ENCODE measurements around the gene DNMBP.
"Not testable (repeated sequence)": the region's sequence is repeated elsewhere in the genome, so short reads cannot be mapped to it uniquely, and the experiment has no call there.

The DNMBP gene

DNA sequence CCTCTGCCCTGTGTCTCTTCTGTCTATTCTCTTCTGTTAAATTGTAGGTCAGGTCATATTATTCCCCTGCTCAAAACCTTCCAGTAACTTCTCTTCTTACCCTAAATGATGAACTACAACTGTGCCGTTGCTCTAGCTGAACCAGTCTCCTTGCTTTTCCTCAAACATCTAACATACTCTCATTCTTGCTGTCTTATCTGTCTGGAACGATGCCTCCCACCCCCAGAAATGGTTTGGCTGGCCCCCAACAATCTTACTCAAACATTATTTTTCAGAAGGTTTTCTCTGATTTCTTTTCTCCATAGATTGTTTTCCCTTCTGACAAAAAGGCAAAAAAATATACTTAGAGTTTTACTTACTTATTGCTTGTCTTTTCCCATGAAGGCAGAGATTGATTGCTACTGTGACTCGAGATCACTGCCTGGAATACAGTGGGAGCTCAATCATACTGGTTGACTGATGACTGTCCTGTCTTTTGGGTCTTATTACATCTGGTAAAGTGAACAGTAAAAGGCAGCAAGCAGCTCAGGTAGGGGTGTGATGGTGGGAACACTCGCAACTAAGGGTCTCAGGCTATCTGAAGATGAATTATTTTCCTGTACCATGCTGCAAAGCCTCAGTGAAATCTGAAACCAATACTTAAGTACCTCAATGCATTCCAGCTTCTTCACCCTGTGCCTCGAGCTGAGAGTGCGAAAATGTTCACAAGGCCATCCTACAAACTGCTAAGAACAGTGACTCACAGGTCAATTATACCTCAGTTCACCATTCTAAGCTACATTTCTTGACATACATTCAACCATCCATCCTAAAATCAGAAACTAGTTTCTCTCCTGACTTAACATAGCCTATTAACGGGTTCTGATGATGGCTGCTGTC lies 67.6 kb downstream of the DNMBP start:
- no peak for DNase-seq

DNA sequence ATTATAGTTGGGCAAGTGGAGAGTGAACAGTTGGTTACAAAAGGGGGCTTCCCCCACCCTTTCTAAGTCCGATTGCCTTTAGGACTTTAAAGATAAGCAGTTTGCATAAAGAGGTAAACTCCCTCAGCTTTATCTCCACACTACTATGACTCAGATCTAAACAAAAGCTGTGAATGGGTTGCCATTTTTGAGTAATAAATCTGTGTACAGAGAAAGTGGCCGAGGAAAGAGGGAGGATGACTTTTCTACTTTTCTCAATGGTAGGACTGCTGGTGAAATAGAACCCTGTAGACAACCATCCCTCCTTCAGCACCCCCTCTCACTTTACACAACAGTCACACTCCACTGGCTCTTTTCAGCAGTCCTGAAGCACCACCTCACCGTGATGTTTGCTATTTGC lies 71.2 kb downstream of the DNMBP start:
- no peak for DNase-seq

DNA sequence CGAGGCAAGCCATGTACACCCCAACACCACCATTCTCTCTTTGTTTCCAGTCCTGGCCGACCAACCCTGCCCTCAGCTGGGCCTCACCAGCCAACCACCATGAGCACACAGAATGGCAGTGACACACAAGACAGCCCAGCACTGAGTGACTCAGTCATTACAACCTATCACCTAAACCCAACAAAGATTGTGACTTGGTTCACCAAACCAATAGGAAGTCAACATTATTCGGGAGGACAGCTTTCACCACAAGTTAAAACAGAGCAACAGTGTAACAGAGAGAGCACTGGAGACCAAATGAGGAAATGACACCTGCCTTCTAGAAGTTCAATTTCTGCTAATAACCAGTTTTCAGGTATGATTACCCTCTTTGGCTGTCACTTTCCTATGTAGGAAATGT lies 72.1 kb downstream of the DNMBP start:
- DNase-seq, result no peak

- not testable (repeated sequence) for DNase-seq
Measured at GRCh38 chr10:99932203-99932957, 77.4 kb downstream of the DNMBP start.

GRCh38 chr10:99930731-99931550 lies 78.8 kb downstream of the DNMBP start:
- no peak for DNase-seq

DNA sequence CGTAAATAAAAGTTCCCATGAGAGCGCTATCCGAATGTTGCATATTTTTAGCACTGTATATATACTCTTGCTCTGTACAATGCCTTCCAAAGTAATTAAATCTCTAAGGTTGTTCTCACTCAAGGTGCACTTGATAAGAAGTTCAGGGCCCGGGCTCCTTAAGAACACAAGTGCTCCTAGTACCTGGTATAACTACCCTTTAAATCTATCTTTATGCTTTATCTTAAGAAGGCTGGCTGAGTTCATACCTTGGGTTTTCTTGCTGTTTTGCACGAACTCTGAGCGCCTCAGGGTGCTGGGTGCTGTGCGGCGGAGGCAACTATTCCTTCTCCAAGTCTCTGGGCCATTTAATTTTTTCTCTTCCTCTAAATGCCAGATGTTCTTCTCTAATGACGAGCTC lies 80.4 kb downstream of the DNMBP start:
- no peak for DNase-seq

DNA sequence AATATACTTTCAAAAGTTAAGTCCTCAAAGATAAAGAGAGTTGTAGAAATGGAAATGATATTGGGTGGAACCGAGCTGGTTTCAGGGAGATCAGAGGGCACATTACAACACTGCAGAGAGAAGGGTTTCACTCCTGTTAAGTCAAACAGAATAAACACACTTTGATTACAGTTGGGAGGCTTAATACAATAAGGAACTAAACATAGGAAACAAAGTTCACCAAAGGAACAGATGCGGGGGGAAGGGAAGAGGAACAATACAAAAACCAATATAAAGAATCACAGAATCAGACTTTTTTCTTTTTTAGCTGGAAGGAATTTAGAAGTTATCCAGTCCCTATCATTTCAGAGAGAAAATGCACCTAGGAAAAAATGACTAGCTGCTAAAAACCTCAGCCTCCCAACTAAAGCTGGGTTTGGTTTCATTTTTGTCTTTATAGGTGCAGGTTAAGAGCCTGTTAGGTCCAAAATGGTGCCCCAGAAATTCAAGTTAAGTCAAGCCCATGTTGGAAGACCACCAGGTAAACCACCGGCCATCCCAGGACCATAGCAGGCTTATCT lies 81.9 kb downstream of the DNMBP start:
- no peak for DNase-seq

- no peak for DNase-seq
Measured at GRCh38 chr10:99926925-99927720, 82.6 kb downstream of the DNMBP start.

GRCh38 chr10:99924451-99925255 lies 85.1 kb downstream of the DNMBP start:
- DNase-seq, result no peak

GRCh38 chr10:99921948-99922347 lies 87.8 kb downstream of the DNMBP start:
- DNase-seq, result no peak

DNA sequence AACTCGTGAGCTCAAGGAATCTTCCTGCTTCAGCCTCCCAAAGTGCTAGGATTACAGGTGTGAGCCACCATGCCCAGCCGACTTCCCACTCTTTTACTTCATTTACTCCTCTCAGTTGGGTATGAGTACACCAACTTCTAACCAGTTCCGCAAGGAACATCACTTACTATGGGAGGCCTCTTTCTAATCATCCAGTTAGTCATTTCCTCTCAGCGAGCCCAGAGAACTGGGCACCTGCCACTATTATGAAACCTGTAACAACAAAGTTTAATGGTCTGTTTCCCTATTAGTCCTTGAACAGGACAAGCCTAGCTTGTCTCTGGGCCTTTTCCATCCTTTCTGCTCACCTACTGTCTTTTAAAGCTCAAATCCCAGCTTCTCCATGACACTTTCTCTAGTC lies 88.8 kb downstream of the DNMBP start:
- DNase-seq, result no peak

- no peak for DNase-seq
Measured at GRCh38 chr10:99920486-99920885, 89.3 kb downstream of the DNMBP start.

- no peak for DNase-seq
Measured at GRCh38 chr10:99917963-99918825, 91.6 kb downstream of the DNMBP start.

- DNase-seq, result no peak
Measured at GRCh38 chr10:99916776-99917175, 93.0 kb downstream of the DNMBP start.

GRCh38 chr10:99915414-99915813 lies 94.3 kb downstream of the DNMBP start:
- DNase-seq, result no peak

GRCh38 chr10:99914236-99914635 lies 95.5 kb downstream of the DNMBP start:
- no peak for DNase-seq

GRCh38 chr10:99913831-99914235 lies 95.9 kb downstream of the DNMBP start:
- DNase-seq, result no peak

DNA sequence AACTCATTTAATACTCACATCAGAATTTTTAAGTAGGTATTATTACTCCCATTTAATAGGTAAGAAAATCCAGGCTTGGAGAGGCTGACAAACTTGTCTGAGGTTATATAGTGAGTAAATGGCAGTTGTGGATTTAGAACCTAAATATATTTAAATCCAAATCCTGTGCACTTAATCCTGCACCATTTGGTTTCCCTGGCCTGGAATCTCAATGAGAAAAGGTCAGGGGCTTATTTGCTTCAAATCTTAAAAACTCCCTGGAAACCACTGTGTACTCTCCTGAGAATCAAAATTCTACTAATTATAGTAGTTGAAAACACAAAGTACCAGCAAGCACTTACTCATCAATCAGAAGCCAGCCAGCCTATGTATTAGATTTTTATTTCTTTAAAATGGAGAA lies 97.7 kb downstream of the DNMBP start:
- no peak for DNase-seq

DNA sequence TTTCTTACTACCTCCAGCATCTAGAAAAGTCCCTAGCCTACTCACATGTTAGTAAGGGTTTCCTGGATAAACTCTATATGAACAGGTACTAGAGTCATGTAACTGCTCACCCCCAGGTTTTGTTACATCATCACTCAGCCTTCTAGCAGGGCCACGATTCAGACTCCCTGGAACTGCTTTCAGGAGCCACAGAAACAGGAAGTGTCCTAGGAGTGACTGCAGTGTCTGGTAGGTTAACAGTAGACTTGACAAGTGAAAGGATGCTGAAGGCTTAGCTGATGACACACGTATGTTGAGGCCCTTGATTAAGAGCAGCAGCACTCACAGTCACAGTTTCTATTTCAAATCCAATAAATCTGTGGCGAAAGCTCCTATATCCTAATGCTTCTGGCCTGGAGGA lies 101.2 kb downstream of the DNMBP start:
- DNase-seq, result no peak

DNA sequence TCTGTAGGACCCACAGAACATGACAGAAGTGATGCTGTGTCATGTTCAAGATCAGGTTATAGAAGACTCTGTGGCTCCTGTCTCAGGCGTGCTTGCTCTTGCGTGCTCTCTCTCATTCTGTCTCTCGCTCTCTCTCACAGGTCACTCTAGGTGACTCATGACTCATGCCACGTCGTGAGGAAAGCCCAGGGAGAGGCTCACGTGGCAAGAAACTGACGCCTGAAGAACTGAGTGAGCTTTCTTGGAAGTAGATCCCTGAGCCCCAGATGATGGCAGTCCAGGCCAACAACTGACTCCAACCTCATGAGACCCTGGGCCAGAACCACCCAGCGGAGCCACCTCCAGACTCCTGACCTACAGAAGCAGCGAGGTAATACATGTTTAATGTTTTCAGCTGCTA lies 103.3 kb downstream of the DNMBP start:
- DNase-seq, result no peak
